Measurements from ENCODE around the gene GCHFR. TPM values are rescaled to one million over a fixed set of nuclear protein-coding genes. Genes with fewer than 3 reads are reported as not detected.
A peak's percentile ranks its signal among the peaks of the same experiment; 100 is the strongest.

The GCHFR gene
- total RNA-seq, 8 experiments from 2014 or later = 1.5 to 26.2 (median 6.2) TPM

DNA sequence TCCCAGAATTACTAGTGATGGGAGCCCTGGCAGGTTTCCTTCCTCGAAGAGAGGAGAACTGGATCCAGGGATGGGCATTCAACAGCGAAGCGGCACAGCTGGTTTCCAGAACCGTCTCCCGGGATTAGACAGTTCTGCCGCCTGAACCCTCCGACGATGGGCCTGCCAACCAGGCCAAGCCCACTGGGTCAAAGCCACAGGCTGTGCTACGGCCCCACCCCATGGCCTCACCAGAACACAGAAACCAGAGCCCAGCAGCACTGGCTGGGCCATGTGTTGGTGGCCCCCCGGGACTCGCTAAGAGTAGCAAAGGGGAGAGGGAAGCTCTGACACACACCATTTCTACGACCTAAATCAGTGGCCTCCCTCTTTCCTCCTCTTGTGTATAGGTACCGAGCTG is 8.1 kb downstream of the GCHFR start:
- no peak for ATAC-seq (replicated peaks in 6 of 8)
- no peak overlapping the region for H3K4me3 ChIP-seq
- in situ Hi-C loops (cut with MboI; ENCODE audit: low pct_unique_long_range_greater_than_20kb in 2 of 9, low sequenced_read_pairs in 9 of 9, unreplicated experiment in 9 of 9) = no loop called here
- H3K27ac ChIP-seq = no peak overlapping the region
- 50 to 100% (median 93%) methylated on average over 1 to 3 of the region's 13 CpGs; no CpG with 5 or more reads in 6 of the 10 experiments for WGBS, 10 experiments
- no peaks in the 10 kb centered on the region for H3K4me1 ChIP-seq (replicated peaks in 1 of 2)

DNA sequence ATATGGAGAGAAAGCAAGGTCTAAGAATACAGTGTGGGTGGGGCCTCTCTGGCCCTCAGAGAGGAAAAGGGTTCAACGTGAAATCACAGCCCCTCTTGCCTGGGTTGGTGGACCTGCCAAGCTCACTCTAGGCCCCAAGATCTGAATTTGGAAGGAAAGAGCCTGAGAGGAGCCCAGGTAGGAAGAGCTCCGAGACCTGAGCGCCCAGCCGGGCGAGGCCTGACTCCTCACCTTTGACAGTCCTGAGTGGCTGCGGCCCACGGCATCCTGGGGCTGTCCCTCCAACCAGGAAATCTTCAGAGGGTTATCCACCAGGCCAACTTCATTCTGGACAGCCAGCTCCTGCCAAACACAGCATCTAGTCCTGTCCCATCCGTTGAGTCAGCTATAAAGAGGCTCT is 9.6 kb downstream of the GCHFR start:
- Histone ChIP-seq H3K4me3 (no peak overlapping the region), H3K27ac (no peak overlapping the region), H3K4me1 (replicated peaks in 1 of 2) (no peaks in the 10 kb centered on the region)
- ATAC-seq (replicated peaks in 6 of 8) = no peak
- 89 to 100% (median 94%) methylated on average over 1 to 2 of the region's 8 CpGs; no CpG with 5 or more reads in 6 of the 10 experiments for WGBS, 10 experiments
- in situ Hi-C loops (cut with MboI; ENCODE audit: low pct_unique_long_range_greater_than_20kb in 2 of 9, low sequenced_read_pairs in 9 of 9, unreplicated experiment in 9 of 9) = no loop called here

GRCh38 chr15:40773902-40774301 is 10.0 kb downstream of the GCHFR start:
- no peak overlapping the region for H3K4me3 ChIP-seq
- in situ Hi-C loops (cut with MboI; ENCODE audit: low pct_unique_long_range_greater_than_20kb in 2 of 9, low sequenced_read_pairs in 9 of 9, unreplicated experiment in 9 of 9) = no loop called here
- no peaks in the 10 kb centered on the region for H3K4me1 ChIP-seq (replicated peaks in 1 of 2)
- WGBS, 10 experiments = 50 to 100% (median 94%) methylated on average over 1 to 5 of the region's 6 CpGs; no CpG with 5 or more reads in 7 of the 10 experiments
- no peak overlapping the region for H3K27ac ChIP-seq
- no peak for ATAC-seq (replicated peaks in 6 of 8)

DNA sequence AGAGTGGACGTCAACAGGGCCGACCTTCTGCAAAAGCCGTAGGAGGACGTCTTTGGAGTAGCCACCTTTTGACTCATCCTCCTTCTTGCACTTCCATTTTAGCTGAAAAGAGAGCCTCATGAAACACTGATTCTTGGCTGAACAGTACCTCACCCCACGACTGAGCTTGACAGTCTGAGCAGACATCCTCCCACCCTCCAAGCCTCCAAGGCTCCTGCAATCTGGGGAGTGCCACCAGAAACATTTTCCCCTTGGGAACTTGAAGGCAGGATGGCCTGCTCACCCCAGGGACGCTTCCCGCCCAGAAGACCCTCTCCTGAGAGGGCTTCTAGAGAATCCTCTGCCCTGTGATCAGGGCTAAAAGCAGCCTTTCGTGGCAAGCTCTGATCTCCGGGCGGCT is 11.1 kb downstream of the GCHFR start:
- no peak for ATAC-seq (replicated peaks in 6 of 8)
- Histone ChIP-seq H3K4me1 (replicated peaks in 1 of 2) (no peaks in the 10 kb centered on the region), H3K27ac (no peak overlapping the region), H3K4me3 (no peak overlapping the region)
- 59 to 100% (median 90%) methylated on average over 1 to 3 of the region's 10 CpGs; no CpG with 5 or more reads in 4 of the 10 experiments for WGBS, 10 experiments
- in situ Hi-C loops (cut with MboI; ENCODE audit: low pct_unique_long_range_greater_than_20kb in 2 of 9, low sequenced_read_pairs in 9 of 9, unreplicated experiment in 9 of 9) = no loop called here

DNA sequence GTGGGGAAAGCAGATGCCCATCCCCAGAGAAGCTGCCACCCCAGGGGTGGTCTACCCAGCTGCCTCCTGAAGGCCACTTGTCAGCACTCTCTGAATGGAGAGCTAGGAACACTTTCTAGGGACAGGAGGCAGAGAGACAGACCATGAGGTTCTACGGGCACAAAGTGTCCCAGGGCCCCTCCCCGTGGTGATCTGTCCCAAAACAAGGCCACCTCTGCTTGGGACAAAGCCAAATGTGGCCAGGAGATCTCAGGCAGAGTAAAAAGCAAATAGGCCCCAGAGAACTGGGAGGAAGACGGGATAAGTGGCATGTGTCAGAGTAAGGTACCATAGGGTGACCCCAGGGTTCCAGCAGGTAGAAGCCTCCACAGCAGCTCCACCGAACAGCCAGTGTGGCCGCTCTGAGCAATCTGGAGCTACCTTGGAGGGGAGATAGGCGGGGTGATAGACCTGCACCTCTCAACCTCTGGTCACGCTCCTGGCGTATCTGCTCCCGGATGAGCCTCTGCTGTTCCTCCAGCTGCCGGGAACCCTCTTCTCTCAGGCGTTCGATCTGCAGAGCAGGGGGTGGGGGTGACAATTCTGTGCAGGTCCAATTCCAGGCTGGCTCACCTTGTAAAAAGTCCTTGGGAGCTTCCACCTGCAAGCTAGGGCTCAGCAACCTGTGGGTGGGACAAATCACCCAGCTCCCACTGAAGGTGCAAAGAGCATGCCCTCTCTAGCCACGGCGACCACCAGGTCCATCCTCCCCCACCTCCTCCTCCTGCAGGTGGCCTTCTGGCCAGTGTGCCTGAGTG is 12.1 kb downstream of the GCHFR start:
- Histone ChIP-seq H3K4me3 (no peak overlapping the region), H3K4me1 (replicated peaks in 1 of 2) (no peaks in the 10 kb centered on the region), H3K27ac (no peak overlapping the region)
- no peak for ATAC-seq (replicated peaks in 6 of 8)
- 83 to 100% (median 100%) methylated on average over 1 to 6 of the region's 14 CpGs; no CpG with 5 or more reads in 5 of the 10 experiments for WGBS, 10 experiments
- in situ Hi-C loops (cut with MboI; ENCODE audit: low pct_unique_long_range_greater_than_20kb in 2 of 9, low sequenced_read_pairs in 9 of 9, unreplicated experiment in 9 of 9) = no loop called here

- in situ Hi-C loops (cut with MboI; ENCODE audit: low pct_unique_long_range_greater_than_20kb in 2 of 9, low sequenced_read_pairs in 9 of 9, unreplicated experiment in 9 of 9) = no loop called here
- no peaks in the 10 kb centered on the region for H3K4me1 ChIP-seq (replicated peaks in 1 of 2)
- no peak overlapping the region for H3K4me3 ChIP-seq
- WGBS, 10 experiments = 0 to 100% (median 80%) methylated on average over 1 to 8 of the region's 11 CpGs; no CpG with 5 or more reads in 1 of the 10 experiments
- no peak overlapping the region for H3K27ac ChIP-seq
- peak in 3 of 8 experiments; percentile 72 to 97 (median 92) for ATAC-seq (replicated peaks in 6 of 8)
Observed at GRCh38 chr15:40776537-40777141, 12.8 kb downstream of the GCHFR start.

- Histone ChIP-seq H3K4me1 (replicated peaks in 1 of 2) (no peaks in the 10 kb centered on the region), H3K27ac (no peak overlapping the region), H3K4me3 (no peak overlapping the region)
- ATAC-seq (replicated peaks in 6 of 8) = peak; percentile 66 to 100 (median 96)
- WGBS, 10 experiments = 40 to 100% (median 78%) methylated on average over 1 to 7 of the region's 8 CpGs; no CpG with 5 or more reads in 2 of the 10 experiments
- in situ Hi-C loops (cut with MboI; ENCODE audit: low pct_unique_long_range_greater_than_20kb in 2 of 9, low sequenced_read_pairs in 9 of 9, unreplicated experiment in 9 of 9) = no loop called here
Observed at GRCh38 chr15:40782609-40783227, 18.9 kb downstream of the GCHFR start.

DNA sequence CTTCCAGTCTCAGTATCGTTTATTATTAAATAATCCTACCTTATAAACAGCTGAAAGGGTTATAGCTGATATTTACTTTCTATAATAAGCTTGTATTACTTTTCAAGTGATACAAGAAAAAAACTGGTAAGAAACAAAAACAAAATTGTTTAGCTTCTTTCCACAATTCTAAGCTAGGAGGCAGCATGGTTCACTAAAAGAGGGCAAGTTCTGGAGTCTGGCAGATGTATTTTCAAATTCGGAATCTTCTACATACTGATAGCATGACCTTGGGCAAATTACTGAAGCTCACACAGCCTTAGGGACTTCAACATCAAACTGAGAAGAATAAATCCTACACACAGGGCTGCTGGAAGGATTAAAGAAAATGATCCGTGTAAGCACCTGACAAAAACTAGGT is 21.3 kb downstream of the GCHFR start:
- Histone ChIP-seq H3K27ac (no peak overlapping the region), H3K4me3 (no peak overlapping the region), H3K4me1 (replicated peaks in 1 of 2) (no peaks in the 10 kb centered on the region)
- in situ Hi-C loops (cut with MboI; ENCODE audit: low pct_unique_long_range_greater_than_20kb in 2 of 9, low sequenced_read_pairs in 9 of 9, unreplicated experiment in 9 of 9) = no loop called here
- ATAC-seq (replicated peaks in 6 of 8) = peak in 3 of 8 experiments; percentile 18 to 56 (median 37)
- 58 to 100% (median 86%) methylated on average over 1 to 3 of the region's 3 CpGs; no CpG with 5 or more reads in 1 of the 10 experiments for WGBS, 10 experiments

- H3K27ac ChIP-seq = no peak overlapping the region
- H3K4me1 ChIP-seq (replicated peaks in 1 of 2) = no peaks in the 10 kb centered on the region
- no peak for ATAC-seq (replicated peaks in 6 of 8)
- in situ Hi-C loops (cut with MboI; ENCODE audit: low pct_unique_long_range_greater_than_20kb in 2 of 9, low sequenced_read_pairs in 9 of 9, unreplicated experiment in 9 of 9) = no loop called here
- H3K4me3 ChIP-seq = no peak overlapping the region
- WGBS, 10 experiments = 50 to 100% (median 100%) methylated on average over 1 to 2 of the region's 2 CpGs; no CpG with 5 or more reads in 2 of the 10 experiments
Observed at GRCh38 chr15:40785814-40786213, 21.9 kb downstream of the GCHFR start.

DNA sequence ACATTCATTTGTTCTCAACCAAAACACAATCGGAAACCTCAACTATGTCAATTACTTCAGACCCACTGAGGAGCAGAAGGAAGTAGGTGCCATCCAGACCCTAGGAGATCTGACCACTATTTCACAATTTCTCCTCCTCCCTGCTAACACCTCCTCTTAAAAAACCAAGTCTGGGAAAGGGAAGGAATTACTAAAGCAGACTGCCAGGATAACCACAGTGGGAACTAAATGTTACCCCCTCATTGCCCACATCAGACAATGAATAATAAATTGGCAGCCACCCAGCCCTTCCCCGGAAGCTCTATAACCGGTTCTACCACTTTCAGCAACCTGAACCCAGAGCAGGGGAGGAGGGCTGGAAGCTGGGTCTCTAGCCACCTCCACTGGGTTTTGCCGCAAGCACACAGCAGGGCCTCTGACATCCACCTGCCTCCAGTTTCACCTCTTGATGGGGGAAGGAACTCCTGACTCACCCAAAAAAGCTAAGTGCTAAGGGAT is 23.5 kb downstream of the GCHFR start:
- H3K27ac ChIP-seq = no peak overlapping the region
- H3K4me1 ChIP-seq (replicated peaks in 1 of 2) = no peaks in the 10 kb centered on the region
- no peak for ATAC-seq (replicated peaks in 6 of 8)
- in situ Hi-C loops (cut with MboI; ENCODE audit: low pct_unique_long_range_greater_than_20kb in 2 of 9, low sequenced_read_pairs in 9 of 9, unreplicated experiment in 9 of 9) = no loop called here
- no peak overlapping the region for H3K4me3 ChIP-seq
- WGBS, 10 experiments = 18 to 100% (median 92%) methylated on average over 1 to 3 of the region's 4 CpGs

DNA sequence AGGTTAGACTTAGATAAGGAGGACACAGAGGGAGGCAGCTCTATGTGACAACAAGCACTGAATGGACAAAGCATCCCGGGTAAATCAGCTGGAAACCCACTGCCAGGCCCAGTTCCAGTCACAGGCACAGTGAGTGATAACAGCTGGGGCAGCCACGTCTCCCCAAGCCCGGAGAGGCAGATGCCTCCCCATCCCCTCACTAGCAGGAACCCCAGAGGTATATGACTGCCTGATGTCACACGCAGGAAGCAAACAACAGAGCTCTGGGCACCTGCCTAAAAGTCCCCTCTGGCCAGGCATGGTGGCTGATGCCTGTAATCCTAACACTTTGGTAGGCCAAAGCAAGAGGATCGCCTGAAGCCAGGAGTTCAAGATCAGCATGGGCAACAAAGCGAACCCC is 24.1 kb downstream of the GCHFR start:
- 47 to 100% (median 89%) methylated on average over 1 to 3 of the region's 6 CpGs; no CpG with 5 or more reads in 6 of the 10 experiments for WGBS, 10 experiments
- in situ Hi-C loops (cut with MboI; ENCODE audit: low pct_unique_long_range_greater_than_20kb in 2 of 9, low sequenced_read_pairs in 9 of 9, unreplicated experiment in 9 of 9) = no loop called here
- no peak overlapping the region for H3K27ac ChIP-seq
- H3K4me1 ChIP-seq (replicated peaks in 1 of 2) = no peaks in the 10 kb centered on the region
- no peak overlapping the region for H3K4me3 ChIP-seq
- ATAC-seq (replicated peaks in 6 of 8) = no peak

GRCh38 chr15:40789119-40789518 is 25.3 kb downstream of the GCHFR start:
- WGBS, 10 experiments = 80 to 100% (median 100%) methylated on average over 1 of the region's 5 CpGs; no CpG with 5 or more reads in 4 of the 10 experiments
- in situ Hi-C loops (cut with MboI; ENCODE audit: low pct_unique_long_range_greater_than_20kb in 2 of 9, low sequenced_read_pairs in 9 of 9, unreplicated experiment in 9 of 9) = no loop called here
- Histone ChIP-seq H3K4me3 (no peak overlapping the region), H3K27ac (no peak overlapping the region), H3K4me1 (replicated peaks in 1 of 2) (no peaks in the 10 kb centered on the region)
- no peak for ATAC-seq (replicated peaks in 6 of 8)

GRCh38 chr15:40789999-40790398 is 26.1 kb downstream of the GCHFR start:
- ATAC-seq (replicated peaks in 6 of 8) = no peak
- Histone ChIP-seq H3K4me1 (replicated peaks in 1 of 2) (no peaks in the 10 kb centered on the region), H3K4me3 (no peak overlapping the region), H3K27ac (no peak overlapping the region)
- in situ Hi-C loops (cut with MboI; ENCODE audit: low pct_unique_long_range_greater_than_20kb in 2 of 9, low sequenced_read_pairs in 9 of 9, unreplicated experiment in 9 of 9) = no loop called here
- 86 to 100% (median 98%) methylated on average over 1 to 5 of the region's 8 CpGs; no CpG with 5 or more reads in 1 of the 10 experiments for WGBS, 10 experiments
